Uterus (tissue), 2 donors: ENCODE measurements around the gene MYL1.

ENCODE experiments used
- POLR2A ChIP-seq, 2 donors: fragments of 450-650 bp; IDR thresholded peaks; one replicate each; pipeline ENCODE4 v1.6.1; 2016; ENCODE audit warnings: antibody characterized with exemption in 2 of 2, mild to moderate bottlenecking in 1 of 2, moderate library complexity in 1 of 2
- TF ChIP-seq, protein P1 (sequence below), 4 experiments: fragments of 200-600 bp in 2 of 4; fragments of 450-650 bp in 2 of 4; sonication (generic) in 2 of 4; IDR thresholded peaks; one replicate each; pipeline ENCODE4 v1.5.1; 2016 to 2019; ENCODE audit warnings: antibody characterized with exemption in 4 of 4, mild to moderate bottlenecking in 2 of 4, moderate library complexity in 1 of 4

DNA sequence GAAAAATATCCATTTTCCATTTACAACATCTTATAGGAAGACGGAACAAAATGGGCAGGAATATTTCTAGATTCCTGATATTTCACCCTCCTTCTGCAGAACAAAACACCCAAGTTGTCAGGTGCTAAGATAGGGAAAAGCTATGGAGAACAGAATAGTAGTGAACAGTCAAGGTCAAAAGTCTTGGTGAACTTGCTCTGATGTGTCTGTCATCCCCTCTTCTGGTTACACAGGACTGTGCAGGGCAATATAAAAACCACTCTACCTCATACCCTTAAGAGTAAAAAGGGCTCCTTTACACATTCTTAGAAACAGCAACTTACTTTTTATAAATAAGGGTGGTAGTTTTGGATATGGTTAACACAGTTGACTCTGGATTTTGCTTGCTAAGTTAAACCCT lies 4.4 kb downstream of the MYL1 start:
- TF ChIP-seq POLR2A (IDR thresholded peaks at IDR 0.05), result no peak
- TF ChIP-seq, protein P1, sequence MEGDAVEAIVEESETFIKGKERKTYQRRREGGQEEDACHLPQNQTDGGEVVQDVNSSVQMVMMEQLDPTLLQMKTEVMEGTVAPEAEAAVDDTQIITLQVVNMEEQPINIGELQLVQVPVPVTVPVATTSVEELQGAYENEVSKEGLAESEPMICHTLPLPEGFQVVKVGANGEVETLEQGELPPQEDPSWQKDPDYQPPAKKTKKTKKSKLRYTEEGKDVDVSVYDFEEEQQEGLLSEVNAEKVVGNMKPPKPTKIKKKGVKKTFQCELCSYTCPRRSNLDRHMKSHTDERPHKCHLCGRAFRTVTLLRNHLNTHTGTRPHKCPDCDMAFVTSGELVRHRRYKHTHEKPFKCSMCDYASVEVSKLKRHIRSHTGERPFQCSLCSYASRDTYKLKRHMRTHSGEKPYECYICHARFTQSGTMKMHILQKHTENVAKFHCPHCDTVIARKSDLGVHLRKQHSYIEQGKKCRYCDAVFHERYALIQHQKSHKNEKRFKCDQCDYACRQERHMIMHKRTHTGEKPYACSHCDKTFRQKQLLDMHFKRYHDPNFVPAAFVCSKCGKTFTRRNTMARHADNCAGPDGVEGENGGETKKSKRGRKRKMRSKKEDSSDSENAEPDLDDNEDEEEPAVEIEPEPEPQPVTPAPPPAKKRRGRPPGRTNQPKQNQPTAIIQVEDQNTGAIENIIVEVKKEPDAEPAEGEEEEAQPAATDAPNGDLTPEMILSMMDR (IDR thresholded peaks at IDR 0.05), result no peak
